Measurements from ENCODE around the gene FTCD.

The FTCD gene

GRCh38 chr21:46093668-46094400, 61.5 kb downstream of the FTCD start:
- H3K27me3 ChIP-seq = peaks cover 3 to 4% (median 3%) of the 10 kb centered on the region in 11 experiments
- H3K9ac ChIP-seq = no peak overlapping the region
- H3K9me3 ChIP-seq (replicated peaks in 1 of 11) = peaks cover 15 to 18% (median 16%) of the 10 kb centered on the region in 11 experiments
- 0 out of 22 replicates have a peak overlapping the region, but pooled peaks of 2 of the 11 experiments have one; percentile 7 to 18 for H3K4me2 ChIP-seq
- no peak overlapping the region for H3K27ac ChIP-seq
- no peak overlapping the region for H3K4me3 ChIP-seq
- TF ChIP-seq Cebpa-rat (IDR thresholded peaks at IDR 0.05) = no peak
- H3K36me3 ChIP-seq = no peaks in the 10 kb centered on the region
- peaks cover 5 to 31% (median 19%) of the 10 kb centered on the region in 10 experiments; a peak in 18 of 20 replicates for H3K4me1 ChIP-seq
- 0 out of 22 replicates have a peak, but pooled peaks cover 0 to under 1% (median 0%) of the 10 kb centered on the region in 11 experiments for H4K20me1 ChIP-seq

GRCh38 chr21:46092811-46093667, 62.3 kb downstream of the FTCD start:
- peak overlapping the region in 2 of 11 experiments; percentile 72 to 81; a peak in 3 of 22 replicates for H3K4me2 ChIP-seq
- H3K9ac ChIP-seq = no peak overlapping the region
- H3K4me3 ChIP-seq = no peak overlapping the region
- H3K36me3 ChIP-seq = no peaks in the 10 kb centered on the region
- H3K27me3 ChIP-seq = no peaks in the 10 kb centered on the region
- peaks cover 23 to 26% (median 24%) of the 10 kb centered on the region in 11 experiments for H3K9me3 ChIP-seq (replicated peaks in 1 of 11)
- no peak overlapping the region for H3K27ac ChIP-seq
- no peak for TF ChIP-seq Cebpa-rat (IDR thresholded peaks at IDR 0.05)
- no peaks in the 10 kb centered on the region for H4K20me1 ChIP-seq
- peaks cover 5 to 29% (median 18%) of the 10 kb centered on the region in 10 experiments; a peak in 18 of 20 replicates for H3K4me1 ChIP-seq

- peak overlapping the region in 1 of 11 experiments; percentile 36; a peak in 1 of 22 replicates for H3K27ac ChIP-seq
- H4K20me1 ChIP-seq = no peaks in the 10 kb centered on the region
- peak overlapping the region in 1 of 10 experiments; percentile 6; a peak in 1 of 20 replicates for H3K4me3 ChIP-seq
Observed at GRCh38 chr21:46092026-46092764, 63.2 kb downstream of the FTCD start.

GRCh38 chr21:46091631-46092025, 63.8 kb downstream of the FTCD start:
- 0 out of 22 replicates have a peak overlapping the region, but pooled peaks of 1 of the 11 experiments have one; percentile 36 for H3K27ac ChIP-seq
- no peaks in the 10 kb centered on the region for H3K36me3 ChIP-seq
- peak overlapping the region; percentile 36 to 81 (median 71); a peak in 21 of 22 replicates for H3K4me2 ChIP-seq
- TF ChIP-seq Cebpa-rat (IDR thresholded peaks at IDR 0.05) = no peak
- no peaks in the 10 kb centered on the region for H3K27me3 ChIP-seq
- H3K4me1 ChIP-seq = peaks cover 5 to 24% (median 12%) of the 10 kb centered on the region in 10 experiments; a peak in 18 of 20 replicates
- H4K20me1 ChIP-seq = no peaks in the 10 kb centered on the region
- H3K9me3 ChIP-seq (replicated peaks in 1 of 11) = peaks cover 37 to 40% (median 38%) of the 10 kb centered on the region in 11 experiments
- H3K4me3 ChIP-seq = peak overlapping the region in 1 of 10 experiments; percentile 6; a peak in 1 of 20 replicates
- peak overlapping the region; percentile 2 to 55 (median 36); a peak in 11 of 22 replicates for H3K9ac ChIP-seq

More at GRCh38 chr21:46092026-46092764, 63.2 kb downstream of the FTCD start:
- Histone ChIP-seq H3K9me3 (replicated peaks in 1 of 11) (peaks cover 31 to 34% (median 33%) of the 10 kb centered on the region in 11 experiments), H3K9ac (peak overlapping the region; percentile 2 to 55 (median 36); a peak in 11 of 22 replicates), H3K27me3 (no peaks in the 10 kb centered on the region), H3K36me3 (no peaks in the 10 kb centered on the region), H3K4me1 (peaks cover 5 to 27% (median 14%) of the 10 kb centered on the region in 10 experiments; a peak in 18 of 20 replicates), H3K4me2 (peak overlapping the region; percentile 36 to 81 (median 71); a peak in 21 of 22 replicates)
- TF ChIP-seq Cebpa-rat (IDR thresholded peaks at IDR 0.05) = no peak

GRCh38 chr21:46091118-46091517, 64.3 kb downstream of the FTCD start:
- TF ChIP-seq Cebpa-rat (IDR thresholded peaks at IDR 0.05) = no peak
- H3K27ac ChIP-seq = no peak overlapping the region
- H3K4me1 ChIP-seq = peaks cover 5 to 24% (median 12%) of the 10 kb centered on the region in 10 experiments; a peak in 18 of 20 replicates
- no peaks in the 10 kb centered on the region for H3K36me3 ChIP-seq
- H3K9me3 ChIP-seq (replicated peaks in 1 of 11) = peaks cover 38 to 44% (median 39%) of the 10 kb centered on the region in 11 experiments
- no peaks in the 10 kb centered on the region for H4K20me1 ChIP-seq
- no peaks in the 10 kb centered on the region for H3K27me3 ChIP-seq
- no peak overlapping the region for H3K9ac ChIP-seq
- H3K4me2 ChIP-seq = peak overlapping the region in 8 of 11 experiments; percentile 48 to 81 (median 72); a peak in 17 of 22 replicates
- H3K4me3 ChIP-seq = no peak overlapping the region

GRCh38 chr21:46089285-46089684, 66.1 kb downstream of the FTCD start:
- H3K9me3 ChIP-seq (replicated peaks in 1 of 11) = peaks cover 39 to 53% (median 45%) of the 10 kb centered on the region in 11 experiments
- TF ChIP-seq Cebpa-rat (IDR thresholded peaks at IDR 0.05) = no peak
- H3K4me3 ChIP-seq = no peak overlapping the region
- no peaks in the 10 kb centered on the region for H3K36me3 ChIP-seq
- no peak overlapping the region for H3K27ac ChIP-seq
- H3K9ac ChIP-seq = no peak overlapping the region
- H3K4me2 ChIP-seq = no peak overlapping the region
- peaks cover 5 to 24% (median 12%) of the 10 kb centered on the region in 10 experiments; a peak in 18 of 20 replicates for H3K4me1 ChIP-seq
- no peaks in the 10 kb centered on the region for H3K27me3 ChIP-seq
- no peaks in the 10 kb centered on the region for H4K20me1 ChIP-seq

- Histone ChIP-seq H3K4me3 (no peak overlapping the region), H3K9me3 (replicated peaks in 1 of 11) (peaks cover 39 to 53% (median 45%) of the 10 kb centered on the region in 11 experiments), H3K9ac (no peak overlapping the region), H4K20me1 (no peaks in the 10 kb centered on the region), H3K4me2 (no peak overlapping the region), H3K4me1 (peaks cover 5 to 18% (median 12%) of the 10 kb centered on the region in 10 experiments; a peak in 18 of 20 replicates), H3K27me3 (no peaks in the 10 kb centered on the region), H3K36me3 (no peaks in the 10 kb centered on the region), H3K27ac (no peak overlapping the region)
- no peak for TF ChIP-seq Cebpa-rat (IDR thresholded peaks at IDR 0.05)
Observed at GRCh38 chr21:46088189-46088588, 67.2 kb downstream of the FTCD start.

GRCh38 chr21:46087641-46088040, 67.7 kb downstream of the FTCD start:
- H3K27ac ChIP-seq = no peak overlapping the region
- no peaks in the 10 kb centered on the region for H3K27me3 ChIP-seq
- TF ChIP-seq Cebpa-rat (IDR thresholded peaks at IDR 0.05) = no peak
- peaks cover 39 to 53% (median 45%) of the 10 kb centered on the region in 11 experiments for H3K9me3 ChIP-seq (replicated peaks in 1 of 11)
- H3K4me2 ChIP-seq = no peak overlapping the region
- no peaks in the 10 kb centered on the region for H3K36me3 ChIP-seq
- H4K20me1 ChIP-seq = no peaks in the 10 kb centered on the region
- no peak overlapping the region for H3K4me3 ChIP-seq
- H3K4me1 ChIP-seq = peaks cover 5 to 15% (median 12%) of the 10 kb centered on the region in 10 experiments; a peak in 18 of 20 replicates
- H3K9ac ChIP-seq = no peak overlapping the region
